Esophagus (tissue), 2 donors: ENCODE results near the gene CSK. TPM values are rescaled to one million over a fixed set of nuclear protein-coding genes. Genes with fewer than 3 reads are reported as not detected.

Experiments used
- H3K27ac ChIP-seq, 2 donors: one replicate each; pipeline ENCODE4 v1.5.1; 2013; ENCODE audit warnings: low read depth in 2 of 2, mild to moderate bottlenecking in 2 of 2, inconsistent platforms in 1 of 2, low read length in 1 of 2, moderate library complexity in 1 of 2
- H3K27me3 ChIP-seq, 2 donors: one replicate each; pipeline ENCODE4 v1.6.1; 2013; ENCODE audit warnings: low read length in 2 of 2, control low read depth in 1 of 2, mild to moderate bottlenecking in 1 of 2; ENCODE audit not compliant: insufficient read depth in 2 of 2, control insufficient read depth in 1 of 2
- H3K36me3 ChIP-seq, 2 donors: one replicate each; pipeline ENCODE4 v1.6.1; 2013; ENCODE audit warnings: low read length in 1 of 2; ENCODE audit not compliant: control insufficient read depth in 2 of 2, insufficient read depth in 2 of 2
- H3K4me1 ChIP-seq, 2 donors: one replicate each; pipeline ENCODE4 v1.6.1; 2013; ENCODE audit warnings: low read length in 1 of 2; ENCODE audit not compliant: control insufficient read depth in 2 of 2, insufficient read depth in 2 of 2
- H3K4me3 ChIP-seq, 2 donors: one replicate each; pipeline ENCODE4 v1.5.1; 2013; ENCODE audit warnings: low read length in 2 of 2, mild to moderate bottlenecking in 2 of 2, low read depth in 1 of 2, moderate library complexity in 1 of 2
- H3K9me3 ChIP-seq, 2 donors: one replicate each; pipeline ENCODE4 v1.6.1; 2013; ENCODE audit warnings: mild to moderate bottlenecking in 2 of 2, low read depth in 1 of 2, low read length in 1 of 2, moderate library complexity in 1 of 2; ENCODE audit not compliant: control insufficient read depth in 2 of 2, insufficient read depth in 1 of 2
- WGBS, 2 donors: extraction: QIAGEN DNeasy Blood & Tissue Kit; methylation state at CpG; one replicate each; pipeline ENCODE4 v1.1.7; 2013; 5-methylcytosine and 5-hydroxymethylcytosine counted together
- polyA plus RNA-seq, 2 donors: library from polyadenylated mRNA; stranded (reverse); fragments of 200-250 nt; gene quantifications; one replicate each; pipeline ENCODE4 v1.2.3, GENCODE V29; 2013
- donor health status: healthy with polysubstance abuse.
- donor health status: Bipolar disorder and iron deficiency.

CSK gene
- polyA plus RNA-seq, 2 donors = 79.2 to 96.8 TPM

- WGBS, 2 donors = 56 to 60% methylated on average over 5 of the region's 5 CpGs
- H3K4me3 ChIP-seq = no peak overlapping the region
- no peaks in the 10 kb centered on the region for H3K9me3 ChIP-seq
- no peaks in the 10 kb centered on the region for H3K36me3 ChIP-seq
- no peak overlapping the region for H3K27ac ChIP-seq
- H3K4me1 ChIP-seq = peaks cover 2 to 5% of the 10 kb centered on the region in 2 donors
- peaks cover 0 to 3% of the 10 kb centered on the region in 2 donors for H3K27me3 ChIP-seq
These were observed 45.7 kb downstream of the CSK start for GRCh38 chr15:74827614-74828013.

- H3K4me3 ChIP-seq = no peak overlapping the region
- H3K27ac ChIP-seq = no peak overlapping the region
- H3K27me3 ChIP-seq = peaks cover 0 to 3% of the 10 kb centered on the region in 2 donors
- no peaks in the 10 kb centered on the region for H3K36me3 ChIP-seq
- WGBS, 2 donors = 67 to 73% methylated on average over 6 of the region's 6 CpGs
- peaks cover 2 to 5% of the 10 kb centered on the region in 2 donors for H3K4me1 ChIP-seq
- no peaks in the 10 kb centered on the region for H3K9me3 ChIP-seq
These were observed 47.0 kb downstream of the CSK start for GRCh38 chr15:74828835-74829234.

- 59 to 67% methylated on average over 3 of the region's 3 CpGs for WGBS, 2 donors
- H3K4me3 ChIP-seq = no peak overlapping the region
- no peak overlapping the region for H3K27ac ChIP-seq
- peaks cover 2 to 5% of the 10 kb centered on the region in 2 donors for H3K4me1 ChIP-seq
- no peaks in the 10 kb centered on the region for H3K9me3 ChIP-seq
- H3K36me3 ChIP-seq = no peaks in the 10 kb centered on the region
- peaks cover 0 to 3% of the 10 kb centered on the region in 2 donors for H3K27me3 ChIP-seq
These were observed 47.6 kb downstream of the CSK start for GRCh38 chr15:74829486-74829885.

- Histone ChIP-seq H3K27ac (no peak overlapping the region), H3K4me3 (no peak overlapping the region), H3K36me3 (no peaks in the 10 kb centered on the region), H3K4me1 (peaks cover 2 to 5% of the 10 kb centered on the region in 2 donors), H3K9me3 (no peaks in the 10 kb centered on the region), H3K27me3 (peaks cover 0 to 3% of the 10 kb centered on the region in 2 donors)
- WGBS, 2 donors = 59 to 61% methylated on average over 6 of the region's 6 CpGs
These were observed 48.1 kb downstream of the CSK start for GRCh38 chr15:74829991-74830390.

GRCh38 chr15:74830868-74831267 lies 49.0 kb downstream of the CSK start:
- H3K27ac ChIP-seq = no peak overlapping the region
- WGBS, 2 donors = 42% methylated on average over 5 of the region's 5 CpGs
- no peaks in the 10 kb centered on the region for H3K27me3 ChIP-seq

GRCh38 chr15:74831813-74832495 lies 50.1 kb downstream of the CSK start:
- Histone ChIP-seq H3K27me3 (no peaks in the 10 kb centered on the region), H3K36me3 (peaks cover 6 to 14% of the 10 kb centered on the region in 2 donors), H3K27ac (no peak overlapping the region), H3K4me3 (no peak overlapping the region), H3K4me1 (peaks cover 0 to 2% of the 10 kb centered on the region in 2 donors), H3K9me3 (no peaks in the 10 kb centered on the region)
- 65% methylated on average over 15 of the region's 15 CpGs for WGBS, 2 donors

More at GRCh38 chr15:74830868-74831267, 49.0 kb downstream of the CSK start:
- Histone ChIP-seq H3K9me3 (no peaks in the 10 kb centered on the region), H3K4me1 (peaks cover 2 to 5% of the 10 kb centered on the region in 2 donors), H3K4me3 (no peak overlapping the region), H3K36me3 (peaks cover 0 to 6% of the 10 kb centered on the region in 2 donors)

GRCh38 chr15:74832826-74833225 lies 50.9 kb downstream of the CSK start:
- Histone ChIP-seq H3K4me3 (no peak overlapping the region), H3K4me1 (peaks cover 0 to 2% of the 10 kb centered on the region in 2 donors), H3K27me3 (no peaks in the 10 kb centered on the region), H3K9me3 (no peaks in the 10 kb centered on the region), H3K27ac (no peak overlapping the region), H3K36me3 (peaks cover 7 to 19% of the 10 kb centered on the region in 2 donors)
- WGBS, 2 donors = 58 to 64% methylated on average over 4 of the region's 4 CpGs

GRCh38 chr15:74833376-74834107 lies 51.7 kb downstream of the CSK start:
- Histone ChIP-seq H3K27me3 (no peaks in the 10 kb centered on the region), H3K4me3 (no peak overlapping the region), H3K27ac (no peak overlapping the region), H3K36me3 (peaks cover 7 to 24% of the 10 kb centered on the region in 2 donors), H3K4me1 (peaks cover 0 to 2% of the 10 kb centered on the region in 2 donors), H3K9me3 (no peaks in the 10 kb centered on the region)
- 65 to 74% methylated on average over 12 of the region's 12 CpGs for WGBS, 2 donors

- Histone ChIP-seq H3K4me1 (peaks cover 0 to 2% of the 10 kb centered on the region in 2 donors), H3K27ac (no peak overlapping the region), H3K4me3 (no peak overlapping the region), H3K9me3 (no peaks in the 10 kb centered on the region), H3K27me3 (no peaks in the 10 kb centered on the region), H3K36me3 (peaks cover 12 to 37% of the 10 kb centered on the region in 2 donors)
- WGBS, 2 donors = 36 to 37% methylated on average over 5 of the region's 5 CpGs
These were observed 53.5 kb downstream of the CSK start for GRCh38 chr15:74835312-74835823.
